AG09319 (cell line): ENCODE data around the gene PIP4K2B.

Source experiments
- DNase-seq: peaks from one replicate; pipeline ENCODE4 v3.0.0-alpha.2; 2010; ENCODE audit warnings: low read depth; ENCODE audit errors: extremely low read depth
- CTCF ChIP-seq: IDR thresholded peaks from 2 replicates; pipeline ENCODE4 v1.5.1; 2011; ENCODE audit warnings: low read depth, mild to moderate bottlenecking, inconsistent platforms, low read length, moderate library complexity

PIP4K2B gene

GRCh38 chr17:38716368-38717005 is 82.9 kb downstream of the PIP4K2B start:
- TF ChIP-seq CTCF = no peak
- no peak for DNase-seq
